HL-60 (cell line): ENCODE results near the gene NID2.

Experiments used
- DNase-seq, 2 experiments: peaks; one replicate each; pipeline ENCODE4 v3.0.0-alpha.2; 2010 to 2020; ENCODE audit warnings: low read depth in 1 of 2, low spot score in 1 of 2
- H3K27ac ChIP-seq: fragments of 250-450 bp; sonication (Bioruptor Pico); replicated peaks from 2 replicates; pipeline ENCODE4 v1.5.1; 2020; ENCODE audit warnings: mild to moderate bottlenecking, moderate library complexity
- H3K27me3 ChIP-seq: fragments of 250-450 bp; sonication (Bioruptor Pico); 2 replicates; pipeline ENCODE4 v1.5.1; 2021; ENCODE audit warnings: mild to moderate bottlenecking, moderate library complexity; ENCODE audit not compliant: insufficient read depth, poor library complexity, severe bottlenecking
- H3K4me3 ChIP-seq: replicated peaks from 2 replicates; pipeline ENCODE4 v1.5.1; 2011; ENCODE audit warnings: mild to moderate bottlenecking, control low read depth, low read length; ENCODE audit not compliant: insufficient read depth
- CTCF ChIP-seq: IDR thresholded peaks from one replicate; pipeline ENCODE4 v1.5.1; 2011; ENCODE audit warnings: low read length, control low read depth, inconsistent platforms; ENCODE audit not compliant: insufficient read depth
- GABPA ChIP-seq: IDR thresholded peaks from 2 replicates; pipeline ENCODE4 v1.6.1; 2012; ENCODE audit warnings: low read depth
- POLR2AphosphoS5 ChIP-seq: IDR thresholded peaks from 2 replicates; pipeline ENCODE4 v1.6.1; 2012; ENCODE audit warnings: low read depth
- SPI1 ChIP-seq: IDR thresholded peaks from 2 replicates; pipeline ENCODE4 v1.6.1; 2012; ENCODE audit warnings: low read depth, mild to moderate bottlenecking, borderline replicate concordance
- TF ChIP-seq, protein P1 (sequence below): IDR thresholded peaks from 2 replicates; pipeline ENCODE4 v1.6.1; 2012; ENCODE audit warnings: low read depth; ENCODE audit not compliant: insufficient replicate concordance

Gene NID2

GRCh38 chr14:51998348-51998747 is 70.5 kb downstream of the NID2 start:
- DNase-seq: no peak
- no peak for TF ChIP-seq CTCF
- TF ChIP-seq POLR2AphosphoS5: no peak
- TF ChIP-seq SPI1: no peak
- no peak for TF ChIP-seq GABPA
- TF ChIP-seq, protein P1, sequence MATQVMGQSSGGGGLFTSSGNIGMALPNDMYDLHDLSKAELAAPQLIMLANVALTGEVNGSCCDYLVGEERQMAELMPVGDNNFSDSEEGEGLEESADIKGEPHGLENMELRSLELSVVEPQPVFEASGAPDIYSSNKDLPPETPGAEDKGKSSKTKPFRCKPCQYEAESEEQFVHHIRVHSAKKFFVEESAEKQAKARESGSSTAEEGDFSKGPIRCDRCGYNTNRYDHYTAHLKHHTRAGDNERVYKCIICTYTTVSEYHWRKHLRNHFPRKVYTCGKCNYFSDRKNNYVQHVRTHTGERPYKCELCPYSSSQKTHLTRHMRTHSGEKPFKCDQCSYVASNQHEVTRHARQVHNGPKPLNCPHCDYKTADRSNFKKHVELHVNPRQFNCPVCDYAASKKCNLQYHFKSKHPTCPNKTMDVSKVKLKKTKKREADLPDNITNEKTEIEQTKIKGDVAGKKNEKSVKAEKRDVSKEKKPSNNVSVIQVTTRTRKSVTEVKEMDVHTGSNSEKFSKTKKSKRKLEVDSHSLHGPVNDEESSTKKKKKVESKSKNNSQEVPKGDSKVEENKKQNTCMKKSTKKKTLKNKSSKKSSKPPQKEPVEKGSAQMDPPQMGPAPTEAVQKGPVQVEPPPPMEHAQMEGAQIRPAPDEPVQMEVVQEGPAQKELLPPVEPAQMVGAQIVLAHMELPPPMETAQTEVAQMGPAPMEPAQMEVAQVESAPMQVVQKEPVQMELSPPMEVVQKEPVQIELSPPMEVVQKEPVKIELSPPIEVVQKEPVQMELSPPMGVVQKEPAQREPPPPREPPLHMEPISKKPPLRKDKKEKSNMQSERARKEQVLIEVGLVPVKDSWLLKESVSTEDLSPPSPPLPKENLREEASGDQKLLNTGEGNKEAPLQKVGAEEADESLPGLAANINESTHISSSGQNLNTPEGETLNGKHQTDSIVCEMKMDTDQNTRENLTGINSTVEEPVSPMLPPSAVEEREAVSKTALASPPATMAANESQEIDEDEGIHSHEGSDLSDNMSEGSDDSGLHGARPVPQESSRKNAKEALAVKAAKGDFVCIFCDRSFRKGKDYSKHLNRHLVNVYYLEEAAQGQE: no peak
- Histone ChIP-seq H3K4me3 (no peak overlapping the region), H3K27me3 (no peaks in the 10 kb centered on the region), H3K27ac (no peak overlapping the region)

GRCh38 chr14:51996148-51996746 is 72.6 kb downstream of the NID2 start:
- H3K27ac ChIP-seq: no peak overlapping the region
- no peak for DNase-seq
- TF ChIP-seq CTCF (peak; percentile 41), GABPA (no peak), SPI1 (no peak), POLR2AphosphoS5 (no peak)
- TF ChIP-seq, protein P1: no peak
- no peak overlapping the region for H3K4me3 ChIP-seq
- no peaks in the 10 kb centered on the region for H3K27me3 ChIP-seq

DNA sequence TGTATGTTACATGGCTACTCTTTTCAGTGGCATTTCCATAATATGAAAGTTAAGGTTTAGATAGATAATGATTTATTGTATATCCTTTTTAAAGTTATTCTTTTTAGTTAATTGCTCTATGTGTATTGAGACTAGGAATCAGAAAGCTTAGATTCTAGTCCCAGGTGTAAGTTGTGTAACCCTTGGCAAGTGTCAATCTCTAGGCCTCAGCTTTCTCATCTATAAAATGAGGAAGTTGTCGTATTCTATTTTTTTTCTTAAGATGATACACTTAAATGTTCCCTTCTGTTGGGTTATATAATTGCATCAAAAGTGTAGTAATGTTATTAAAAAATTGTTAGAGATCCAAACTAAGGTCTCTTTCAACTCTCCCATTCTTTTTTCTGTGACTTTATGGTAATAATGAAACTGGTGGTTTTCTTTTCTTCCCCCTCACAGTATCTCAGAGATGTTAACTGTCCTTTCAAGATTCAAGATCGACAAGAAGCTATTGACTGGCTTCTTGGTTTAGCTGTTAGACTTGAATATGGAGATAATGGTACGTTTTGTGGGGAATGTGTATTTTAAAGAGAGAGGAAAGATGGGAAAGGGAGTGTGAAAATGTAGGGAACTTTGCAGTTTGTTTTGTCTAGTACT is 75.5 kb downstream of the NID2 start:
- Histone ChIP-seq H3K4me3 (no peak overlapping the region), H3K27ac (no peak overlapping the region), H3K27me3 (no peaks in the 10 kb centered on the region)
- no peak for DNase-seq
- TF ChIP-seq, protein P1: no peak
- TF ChIP-seq POLR2AphosphoS5 (no peak), SPI1 (no peak), GABPA (no peak), CTCF (no peak)
